Limb (tissue), 2 donors: ENCODE measurements around the gene GK.
"Not testable (repeated sequence)": the region's sequence is repeated elsewhere in the genome, so short reads cannot be mapped to it uniquely, and the experiment has no call there.

Experiments used
- DNase-seq, 2 donors: peaks; one replicate each; pipeline ENCODE4 v3.0.0-alpha.2; 2016; ENCODE audit errors: extremely low spot score in 2 of 2

The GK gene

DNA sequence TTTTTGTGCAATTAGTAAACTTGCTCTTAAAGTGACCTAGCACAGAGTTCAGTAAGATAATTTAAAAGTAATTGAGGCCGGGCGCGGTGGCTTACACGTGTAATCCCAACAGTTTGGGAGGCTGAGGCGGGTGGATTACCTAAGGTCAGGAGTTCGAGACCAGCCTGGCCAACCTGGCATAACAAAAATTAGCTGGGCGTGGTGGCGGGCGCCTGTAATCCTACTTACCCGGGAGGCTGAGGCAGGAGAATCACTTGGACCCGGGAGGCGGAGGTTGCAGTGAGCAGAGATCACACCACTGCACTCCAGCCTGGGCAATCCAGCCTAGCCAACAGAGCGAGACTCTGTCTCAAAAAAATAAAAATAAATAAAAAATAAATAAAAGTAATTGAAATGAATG lies 1.2 kb downstream of the GK start:
- not testable (repeated sequence) for DNase-seq

DNA sequence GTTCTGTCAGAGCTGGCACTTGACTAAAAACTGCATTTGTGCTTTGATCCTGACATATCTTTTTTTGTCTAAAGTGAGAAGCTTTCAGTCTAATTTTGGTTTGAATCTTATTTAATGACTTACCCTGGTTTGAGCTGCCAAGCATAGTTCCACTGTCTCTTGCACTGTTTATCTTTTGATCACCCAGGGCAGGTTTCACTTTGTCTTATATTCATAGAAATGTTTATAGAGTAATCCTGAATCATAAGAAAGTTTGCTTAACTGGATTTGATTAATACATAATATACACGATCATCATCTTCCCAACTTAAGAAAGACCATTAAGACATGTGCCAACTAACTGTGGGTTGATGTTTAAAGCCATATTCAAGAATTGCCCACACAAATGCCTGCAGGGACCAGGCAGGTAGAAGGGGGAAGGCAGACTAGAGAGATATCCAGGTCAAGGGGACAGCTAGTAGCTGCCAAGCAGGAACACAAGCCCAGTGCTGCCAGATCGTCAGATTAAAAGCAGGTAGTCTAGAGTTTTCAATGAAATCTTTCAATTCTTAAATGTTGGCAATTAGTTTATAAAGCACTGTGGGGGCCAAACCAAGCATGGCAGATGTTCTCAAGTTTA lies 1.9 kb downstream of the GK start:
- no peak for DNase-seq

DNA sequence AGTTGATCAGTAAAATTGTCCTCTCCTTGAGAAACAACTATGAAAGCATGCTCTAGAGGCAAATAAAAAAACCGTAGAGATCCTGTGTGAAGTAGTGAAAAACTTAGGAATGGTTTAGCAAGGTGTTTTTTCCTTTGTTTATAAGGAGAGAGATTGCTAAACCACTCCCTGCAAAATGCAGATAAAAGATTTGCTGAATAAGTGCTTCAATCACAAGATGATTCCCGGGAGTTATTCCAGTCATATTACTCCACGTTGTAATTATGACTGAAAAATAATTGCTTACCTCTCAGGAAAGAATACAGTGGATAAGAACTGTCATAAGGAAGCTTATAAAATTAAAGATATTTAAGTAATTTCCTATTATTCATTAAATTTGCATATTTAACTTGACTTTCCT lies 2.8 kb downstream of the GK start:
- no peak for DNase-seq

DNA sequence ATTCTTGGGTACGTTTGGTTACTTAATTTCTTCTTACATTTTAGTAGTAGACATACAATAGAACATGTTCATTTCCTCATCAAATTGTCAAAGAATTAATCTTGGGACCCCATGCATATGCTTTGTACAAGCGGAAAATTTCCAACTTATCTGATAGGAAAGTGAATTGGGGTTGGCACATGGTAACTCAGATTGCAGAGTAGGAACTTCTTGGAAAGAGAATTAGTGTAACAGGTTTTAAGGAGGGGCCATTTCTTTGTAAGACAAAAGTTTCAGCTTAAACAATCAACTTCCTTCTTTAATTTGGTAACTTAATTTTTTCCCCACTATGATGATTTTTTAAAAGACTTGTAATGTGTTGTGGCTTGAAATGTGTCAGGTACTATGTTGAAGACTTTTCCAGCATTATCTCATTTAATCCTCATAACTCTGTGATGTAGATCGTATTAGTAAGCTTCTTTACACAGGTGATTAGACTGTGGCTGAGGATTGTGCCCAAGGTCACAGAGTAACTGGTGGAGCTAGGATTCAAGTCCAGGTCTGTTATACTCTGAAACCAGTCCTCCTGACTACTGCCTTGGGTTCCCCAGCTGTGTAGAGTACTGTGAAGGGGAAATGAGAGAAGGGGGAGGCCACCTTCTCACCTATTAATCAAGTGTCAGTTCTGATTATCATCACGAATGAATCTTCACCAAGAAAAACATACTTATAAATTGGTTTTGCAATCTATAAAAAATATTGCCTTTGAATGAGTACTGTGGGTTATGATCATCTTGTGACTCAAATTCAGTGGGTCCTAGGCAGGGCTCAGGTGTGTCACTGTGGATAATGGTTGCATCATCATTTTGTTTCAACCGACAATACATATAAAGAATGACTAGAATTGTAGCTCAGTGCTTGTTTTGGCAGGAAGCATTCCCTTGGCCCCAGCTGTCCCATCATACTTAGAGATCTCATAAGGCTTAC lies 4.3 kb downstream of the GK start:
- no peak for DNase-seq

DNA sequence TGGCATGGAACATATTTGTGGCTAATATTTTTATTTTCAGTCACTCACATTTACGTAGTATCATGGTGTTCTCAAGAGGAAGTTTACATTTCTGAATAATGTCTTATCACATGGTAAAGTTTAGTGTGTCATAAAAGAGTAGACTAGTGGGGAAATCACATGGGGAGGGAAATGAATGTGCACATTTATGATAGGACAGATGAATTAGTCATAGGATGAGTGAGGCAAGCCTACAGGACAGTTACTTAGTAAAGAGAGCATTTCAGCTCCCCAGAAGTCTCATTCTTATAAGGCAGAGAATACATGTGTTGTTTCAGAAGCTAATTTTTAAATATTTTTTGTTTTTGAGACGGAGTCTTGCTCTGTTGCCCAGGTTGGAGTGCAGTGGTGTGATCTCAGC lies 6.2 kb downstream of the GK start:
- DNase-seq = no peak

DNA sequence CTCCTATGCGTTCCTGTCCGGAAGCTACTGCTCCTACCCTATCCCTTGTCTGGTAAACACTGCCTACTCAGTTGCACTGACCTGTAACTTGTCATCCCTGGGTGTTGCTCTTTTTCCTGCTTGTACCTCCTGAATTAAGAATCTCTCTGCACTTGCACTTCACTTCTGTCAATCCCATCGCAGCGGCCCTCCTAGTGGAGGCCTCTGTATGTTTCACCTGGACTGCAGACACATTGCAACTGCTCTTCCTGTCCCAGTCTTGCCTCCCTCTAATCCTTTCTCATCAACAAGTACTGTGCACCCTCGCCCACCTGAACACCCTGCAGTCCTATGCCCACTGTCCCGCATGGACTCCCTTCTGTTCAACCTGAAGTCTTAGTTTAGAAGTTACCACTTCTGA lies 8.0 kb downstream of the GK start:
- no peak for DNase-seq

DNA sequence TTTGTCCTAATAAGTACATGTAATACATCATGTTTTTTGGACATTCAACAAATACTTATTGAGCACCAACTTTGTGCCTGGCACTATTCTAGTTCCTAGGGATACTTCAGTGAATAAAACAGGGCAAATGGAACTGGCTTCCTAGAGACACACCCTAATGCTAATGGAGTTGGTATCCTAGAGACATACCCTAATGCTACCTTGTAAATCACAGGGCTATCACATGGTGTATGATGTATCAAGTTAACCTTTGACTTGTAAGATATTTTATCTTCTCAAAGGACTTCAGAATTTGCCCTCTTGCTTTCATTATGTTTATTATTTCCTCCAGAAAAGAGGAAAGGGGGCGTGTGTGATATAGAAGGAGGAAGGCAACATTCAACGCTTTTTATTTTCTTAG lies 10.1 kb downstream of the GK start:
- no peak for DNase-seq

DNA sequence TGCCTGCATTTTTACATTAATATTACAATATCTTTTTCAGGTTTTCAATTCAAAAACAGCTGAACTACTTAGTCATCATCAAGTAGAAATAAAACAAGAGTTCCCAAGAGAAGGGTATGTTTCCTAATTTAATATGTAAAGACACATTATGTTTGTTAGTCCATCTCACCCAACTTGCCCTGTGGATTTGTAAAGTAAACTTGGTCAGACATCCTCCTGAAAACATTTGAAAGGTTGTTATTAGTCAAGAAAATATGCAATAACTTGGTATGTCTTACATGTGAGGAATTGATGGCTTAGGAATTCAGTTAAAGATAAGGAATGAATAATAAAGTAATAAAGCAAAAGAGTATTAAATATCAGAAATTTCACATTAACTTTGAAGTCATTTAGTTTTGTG lies 12.2 kb downstream of the GK start:
- no peak for DNase-seq

DNA sequence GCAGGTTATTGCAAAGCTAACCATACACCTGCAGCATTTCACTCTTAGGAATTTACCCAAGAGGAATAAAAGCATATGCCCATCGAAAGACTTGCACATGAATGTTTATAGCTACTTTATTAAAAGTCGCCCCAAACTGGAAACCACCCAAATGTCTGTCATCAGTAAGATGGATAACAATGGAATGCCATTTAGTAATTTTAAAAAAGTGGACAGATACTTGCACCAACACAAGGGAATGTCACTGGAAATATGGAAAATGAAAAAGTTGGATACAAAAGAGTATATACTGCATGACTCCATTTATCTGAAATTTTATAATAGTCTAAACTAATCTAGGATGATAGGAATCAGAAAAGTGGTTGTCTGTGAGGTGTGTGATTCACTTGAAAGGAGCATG lies 12.9 kb downstream of the GK start:
- DNase-seq = no peak

DNA sequence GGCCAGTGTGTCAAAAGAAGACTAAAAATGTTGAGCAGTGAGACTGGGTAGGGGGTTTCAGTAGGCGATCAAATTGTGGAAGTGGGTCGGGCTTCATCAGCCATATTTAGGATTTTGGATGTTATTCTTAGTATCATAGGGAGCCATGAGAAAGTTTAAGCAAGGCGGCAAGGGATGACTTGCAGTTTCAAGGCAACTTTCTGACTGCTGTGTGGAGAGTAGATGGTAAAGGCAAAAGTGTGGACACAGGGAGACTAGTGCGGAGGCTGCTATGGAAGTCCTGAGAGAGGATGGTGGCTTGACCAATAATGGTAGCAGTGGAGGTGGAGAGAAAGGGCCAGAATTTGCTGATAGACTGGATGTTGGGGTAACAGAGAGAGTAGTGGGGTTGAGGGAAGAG lies 15.4 kb downstream of the GK start:
- no peak for DNase-seq

DNA sequence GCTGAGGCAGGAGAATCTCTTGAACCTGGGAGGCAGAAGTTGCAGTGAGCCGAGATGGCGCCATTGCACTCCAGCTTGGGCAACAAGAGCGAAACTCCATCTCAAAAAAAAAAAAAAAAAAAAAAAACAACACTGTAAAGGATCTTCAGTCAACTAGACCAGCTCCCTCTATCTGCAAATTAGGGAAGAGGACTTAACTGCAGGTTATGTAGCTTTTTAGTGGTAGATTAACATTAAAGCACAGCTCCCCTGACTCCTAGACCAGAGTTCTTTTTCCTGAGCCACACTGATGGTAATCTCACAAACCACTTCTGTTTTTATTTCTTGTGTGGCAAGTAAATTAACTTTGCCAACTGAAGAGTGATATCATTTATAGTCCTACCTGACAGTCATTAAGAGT lies 18.0 kb downstream of the GK start:
- not testable (repeated sequence) for DNase-seq

DNA sequence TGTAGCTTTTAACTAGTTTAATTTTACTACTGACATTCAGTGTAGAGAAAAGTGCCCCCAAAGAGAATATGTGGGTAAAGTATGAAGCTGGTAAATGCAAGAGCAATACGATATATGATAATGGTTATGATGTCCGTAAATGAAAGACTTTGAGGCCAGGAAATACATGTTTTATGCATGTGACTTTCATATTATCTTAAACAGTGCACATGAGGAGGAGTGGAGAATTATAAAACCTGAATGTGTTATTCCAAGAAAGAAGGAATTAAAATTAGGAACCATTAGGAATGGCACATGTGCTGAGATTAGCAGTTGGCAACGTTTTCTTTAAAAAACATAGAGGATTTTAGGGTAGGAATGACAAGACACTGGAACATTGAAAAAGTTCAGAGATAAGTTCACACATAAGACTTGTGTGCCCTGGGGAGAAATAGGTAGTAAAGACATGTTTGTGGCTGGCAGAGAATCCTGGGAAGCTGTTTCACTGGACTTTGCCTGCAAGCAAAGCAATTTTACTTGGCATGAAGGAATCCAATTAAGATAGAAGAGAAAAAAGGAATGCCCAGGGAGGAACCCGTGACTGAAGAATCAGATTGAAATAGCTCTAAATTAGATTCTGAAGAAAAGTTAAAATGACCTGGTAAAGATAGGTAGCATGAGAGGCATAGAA lies 20.0 kb downstream of the GK start:
- DNase-seq = no peak

DNA sequence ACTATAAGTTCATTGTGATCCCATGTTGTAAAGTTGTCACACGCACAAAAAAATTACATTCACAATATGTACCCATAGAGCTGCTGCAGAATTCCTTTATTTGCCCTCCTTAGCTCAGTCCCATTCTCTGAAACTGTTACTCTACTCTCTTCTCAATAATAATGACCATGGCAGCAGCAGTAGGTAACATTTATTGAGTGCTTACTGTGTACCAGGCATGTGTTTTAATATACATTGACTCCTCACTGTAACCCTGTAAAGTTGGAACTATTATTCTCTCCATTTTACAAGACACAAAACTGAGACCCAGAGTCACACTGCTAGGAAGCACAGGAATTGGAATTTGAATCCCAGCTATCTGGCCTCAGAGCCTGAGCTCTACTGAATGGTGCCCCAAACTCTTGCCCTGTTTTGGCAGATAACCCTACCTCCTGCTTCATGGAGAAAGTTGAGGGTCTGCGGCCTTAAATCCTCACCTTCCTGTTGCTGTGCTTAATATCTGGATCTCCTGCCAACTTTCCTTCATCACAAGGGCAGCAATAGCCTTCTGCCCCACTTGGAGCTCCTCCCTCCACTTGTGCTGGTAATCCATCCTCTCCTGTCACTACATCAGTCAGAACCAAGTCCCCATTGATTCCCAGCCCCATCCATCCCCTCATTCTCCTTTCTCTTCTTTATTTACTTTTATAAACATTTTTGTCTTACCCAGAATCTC lies 20.8 kb downstream of the GK start:
- DNase-seq = no peak

DNA sequence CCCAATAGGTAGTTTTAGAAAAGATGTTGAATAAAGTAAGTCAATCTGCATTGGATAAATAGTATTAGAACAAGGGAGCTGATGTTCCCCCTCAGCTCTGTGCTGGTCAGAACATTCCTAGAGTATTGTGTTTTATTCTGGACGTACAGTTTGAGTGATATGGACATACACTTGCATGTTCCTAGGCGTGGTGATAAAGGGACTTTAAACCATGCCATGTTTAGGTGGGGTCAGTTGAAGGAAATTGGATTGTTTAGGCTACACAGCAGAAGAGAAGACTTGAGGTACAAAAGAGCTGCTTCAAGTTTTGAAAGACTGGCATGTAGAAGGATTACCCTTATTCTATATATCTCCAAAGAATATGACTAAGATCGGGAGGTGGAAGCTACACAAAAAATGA lies 21.6 kb downstream of the GK start:
- DNase-seq = no peak

DNA sequence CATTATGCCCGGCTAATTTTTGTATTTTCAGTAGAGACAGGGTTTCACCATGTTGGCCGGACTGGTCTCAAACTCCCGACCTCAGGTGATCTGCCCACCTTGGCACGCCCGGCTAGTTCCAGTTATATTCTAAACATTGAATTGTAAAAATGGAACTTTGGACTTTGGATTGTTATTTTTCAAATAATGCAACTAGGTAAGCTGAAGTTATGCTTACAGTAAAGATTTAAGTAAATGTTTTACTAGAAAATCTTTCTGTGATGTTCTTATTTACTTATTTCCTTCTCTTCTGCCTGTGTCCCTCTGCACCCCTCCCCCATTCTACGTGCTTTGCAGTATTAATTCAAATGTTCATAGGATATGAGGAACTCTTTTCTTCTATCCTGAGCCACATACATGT lies 26.1 kb downstream of the GK start:
- no peak for DNase-seq

DNA sequence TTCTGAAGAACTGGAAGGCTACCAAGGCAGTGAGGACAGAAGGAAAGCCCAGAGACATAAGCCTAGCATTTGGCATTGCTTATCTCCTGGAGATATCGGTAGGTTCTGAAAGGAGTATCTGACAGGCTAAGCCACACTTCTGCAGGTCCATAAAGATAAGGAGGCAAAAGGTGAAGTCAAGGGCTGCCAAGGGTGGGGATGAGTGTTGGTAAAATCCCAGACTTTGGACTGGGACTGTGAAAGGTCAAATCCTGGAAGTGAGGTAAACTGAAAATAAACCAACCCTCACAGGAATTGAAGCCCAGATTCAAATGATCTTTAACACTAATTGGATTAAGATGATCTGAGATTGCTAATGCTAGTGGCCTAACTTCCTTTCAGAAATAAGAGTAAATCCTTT lies 27.4 kb downstream of the GK start:
- no peak for DNase-seq

DNA sequence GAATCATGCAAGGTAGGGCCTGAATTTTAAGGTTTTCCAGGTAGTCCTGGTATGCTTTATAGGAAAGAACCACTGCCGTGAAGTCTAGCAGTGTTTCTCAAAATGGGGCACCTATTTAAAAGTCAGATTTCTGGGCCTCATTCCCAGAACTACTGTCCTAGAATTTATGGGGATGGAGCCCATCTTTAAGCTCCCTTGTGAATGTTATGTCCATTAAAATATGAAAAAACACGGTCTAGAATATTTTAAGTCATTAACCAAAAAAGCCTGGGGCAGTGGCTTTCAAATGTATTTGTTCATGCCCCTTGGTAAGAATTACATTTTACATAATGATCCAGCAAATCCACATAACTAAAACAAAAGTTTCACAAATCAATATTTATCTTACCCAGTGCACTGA lies 35.4 kb downstream of the GK start:
- DNase-seq = no peak

DNA sequence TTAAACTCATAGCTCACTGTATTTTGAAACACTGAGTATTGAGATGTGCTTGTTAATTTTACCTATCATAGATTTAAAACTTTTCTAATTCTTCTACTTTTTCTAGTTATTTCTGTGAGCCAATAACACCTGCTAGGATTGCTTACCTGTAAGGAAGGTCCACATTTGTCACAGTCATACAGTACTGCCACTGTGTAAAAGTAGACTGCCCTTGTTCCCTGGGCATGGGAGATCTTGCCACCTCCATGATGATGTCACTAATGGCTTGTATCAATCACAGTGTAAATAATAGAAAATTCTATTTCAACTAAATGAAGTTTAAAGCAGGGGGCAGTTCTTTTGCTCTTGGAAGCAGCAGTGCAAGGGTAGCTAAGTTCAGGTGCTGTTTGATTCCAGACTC lies 35.9 kb downstream of the GK start:
- no peak for DNase-seq

DNA sequence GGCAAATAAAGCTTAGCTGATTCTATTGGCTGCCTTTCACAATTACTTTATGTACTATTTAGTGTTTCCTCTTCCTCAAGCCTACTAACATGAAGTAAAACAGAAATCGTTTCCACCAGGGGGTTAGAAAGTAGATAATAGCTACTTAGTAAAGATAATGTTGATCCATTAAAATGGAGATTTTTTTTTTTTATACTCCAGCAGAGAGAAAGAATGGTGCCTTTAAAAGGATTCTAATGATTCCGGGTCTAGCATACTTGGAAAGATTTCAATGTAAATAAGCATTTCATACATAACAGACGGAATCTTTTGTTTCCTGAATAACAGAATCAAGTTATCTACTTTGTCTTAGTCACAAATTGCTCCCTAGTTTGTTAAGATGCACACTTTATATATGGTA lies 37.1 kb downstream of the GK start:
- DNase-seq = no peak

DNA sequence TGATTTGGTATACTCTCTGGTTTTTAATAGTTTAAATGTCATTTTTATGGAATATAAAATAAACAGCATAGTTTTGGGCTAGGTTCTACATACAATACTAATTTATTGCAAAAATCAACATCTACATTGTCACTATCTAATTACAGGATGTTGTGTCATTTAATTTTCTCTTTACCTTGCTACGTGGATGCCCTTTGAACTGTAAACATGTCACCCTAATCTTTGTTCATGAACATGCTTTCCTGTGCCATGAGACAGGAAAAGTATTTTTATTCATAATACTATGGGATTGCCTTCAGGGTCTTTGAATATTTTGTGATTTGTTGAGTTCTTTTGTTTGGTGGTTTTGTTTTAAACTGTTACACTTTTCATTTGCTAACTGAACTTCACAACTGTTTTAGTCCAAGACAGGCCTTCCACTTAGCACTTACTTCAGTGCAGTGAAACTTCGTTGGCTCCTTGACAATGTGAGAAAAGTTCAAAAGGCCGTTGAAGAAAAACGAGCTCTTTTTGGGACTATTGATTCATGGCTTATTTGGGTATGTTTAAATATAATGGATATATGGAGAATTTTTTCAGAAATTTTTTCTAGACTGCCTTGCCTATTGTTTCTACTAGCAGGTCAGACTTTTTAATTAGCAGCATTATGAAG lies 40.9 kb downstream of the GK start:
- no peak for DNase-seq

DNA sequence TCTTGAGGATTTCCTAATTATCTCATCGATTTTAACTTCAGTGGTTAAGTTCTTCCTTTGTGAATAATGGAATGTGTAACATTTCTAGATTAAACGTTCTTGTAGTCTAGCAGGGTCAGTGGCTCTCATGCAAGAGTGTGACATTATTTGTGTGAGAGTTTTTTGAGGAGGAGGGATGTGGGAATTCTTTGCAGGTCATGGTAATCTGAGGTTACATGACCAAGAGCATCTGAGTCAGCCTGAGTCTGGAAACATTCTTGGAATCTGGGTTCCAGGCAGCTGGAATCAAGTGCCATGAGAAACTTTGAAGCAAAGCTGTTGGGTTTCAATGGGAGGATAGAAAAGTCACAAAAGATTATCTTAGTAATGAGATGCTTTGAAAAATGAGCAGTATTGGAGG lies 49.5 kb downstream of the GK start:
- no peak for DNase-seq
